Left ventricle myocardium inferior (tissue), 1 donor: ENCODE measurements around the gene ITGA1. TPM values are rescaled to one million over a fixed set of nuclear protein-coding genes. Genes with fewer than 3 reads are reported as not detected.

Source experiments
- DNase-seq: peaks from one replicate; pipeline ENCODE4 v3.0.0-alpha.2; 2020
- H3K27ac ChIP-seq: fragments of 200-600 bp; replicated peaks from 2 replicates; pipeline ENCODE4 v1.8.0; 2021
- H3K27me3 ChIP-seq: fragments of 200-600 bp; 2 replicates; pipeline ENCODE4 v1.8.0; 2021; ENCODE audit warnings: low read depth
- H3K36me3 ChIP-seq: fragments of 200-600 bp; 2 replicates; pipeline ENCODE4 v1.8.0; 2021
- H3K4me1 ChIP-seq: fragments of 200-600 bp; 2 replicates; pipeline ENCODE4 v1.8.0; 2021
- H3K4me3 ChIP-seq: fragments of 200-600 bp; 2 replicates; pipeline ENCODE4 v1.8.0; 2021; ENCODE audit warnings: mild to moderate bottlenecking, moderate library complexity
- H3K9me3 ChIP-seq: fragments of 200-600 bp; replicated peaks from 2 replicates; pipeline ENCODE4 v1.8.0; 2021
- CTCF ChIP-seq: fragments of 200-600 bp; IDR thresholded peaks from 2 replicates; pipeline ENCODE4 v1.8.0; 2021; ENCODE audit warnings: antibody characterized with exemption, mild to moderate bottlenecking, borderline replicate concordance
- intact Hi-C: fragments of 100-400 bp; cut with micrococcal nuclease; formaldehyde crosslinking; loops from one replicate; pipeline ENCODE4 v1.11.0; 2022
- total RNA-seq: library from RNA; stranded (reverse); fragmentation: NEBNext Ultra II Directional; extraction: Animal tissue kit (Norgen Biotek cat#: 25700); gene quantifications from one replicate; pipeline ENCODE4 v1.2.1, GENCODE V29; 2021
- donor health status: DM: no; HTN: yes; CAD: no; lungs with severe emphysema.

Gene ITGA1
- total RNA-seq, 1 donor from 2014 or later: 28.4 TPM

- intact Hi-C loops: no loop called here
- H3K36me3 ChIP-seq: peaks cover 9% of the 10 kb centered on the region
- no peak for TF ChIP-seq CTCF
- DNase-seq: no peak
- peaks cover 23% of the 10 kb centered on the region for H3K4me1 ChIP-seq
- H3K4me3 ChIP-seq: no peak overlapping the region
- no peaks in the 10 kb centered on the region for H3K27me3 ChIP-seq
- no peaks in the 10 kb centered on the region for H3K9me3 ChIP-seq
- H3K27ac ChIP-seq: no peak overlapping the region
These were observed 65.9 kb downstream of the ITGA1 start for GRCh38 chr5:52853650-52854049.

- intact Hi-C loops: no loop called here
- no peak for TF ChIP-seq CTCF
- Histone ChIP-seq H3K27ac (no peak overlapping the region), H3K4me1 (peaks cover 23% of the 10 kb centered on the region), H3K9me3 (no peaks in the 10 kb centered on the region), H3K36me3 (peaks cover 9% of the 10 kb centered on the region), H3K27me3 (no peaks in the 10 kb centered on the region), H3K4me3 (no peak overlapping the region)
- no peak for DNase-seq
These were observed 66.6 kb downstream of the ITGA1 start for GRCh38 chr5:52854301-52854700.

GRCh38 chr5:52854949-52855348, 67.2 kb downstream of the ITGA1 start:
- Histone ChIP-seq H3K4me3 (no peak overlapping the region), H3K9me3 (no peaks in the 10 kb centered on the region), H3K27ac (peak overlapping the region; percentile 1), H3K4me1 (peaks cover 21% of the 10 kb centered on the region), H3K36me3 (peaks cover 9% of the 10 kb centered on the region), H3K27me3 (no peaks in the 10 kb centered on the region)
- TF ChIP-seq CTCF: no peak
- intact Hi-C loops: no loop called here
- no peak for DNase-seq

GRCh38 chr5:52856564-52856963, 68.8 kb downstream of the ITGA1 start:
- Histone ChIP-seq H3K27me3 (no peaks in the 10 kb centered on the region), H3K27ac (no peak overlapping the region), H3K4me3 (no peak overlapping the region), H3K36me3 (peaks cover 10% of the 10 kb centered on the region), H3K4me1 (peaks cover 20% of the 10 kb centered on the region), H3K9me3 (no peaks in the 10 kb centered on the region)
- intact Hi-C loops: no loop called here
- DNase-seq: no peak
- TF ChIP-seq CTCF: no peak

GRCh38 chr5:52859628-52860027, 71.9 kb downstream of the ITGA1 start:
- H3K36me3 ChIP-seq: peaks cover 4% of the 10 kb centered on the region
- peaks cover 27% of the 10 kb centered on the region for H3K4me1 ChIP-seq
- no peaks in the 10 kb centered on the region for H3K9me3 ChIP-seq
- TF ChIP-seq CTCF: no peak
- no peak overlapping the region for H3K27ac ChIP-seq
- intact Hi-C loops: no loop called here
- H3K27me3 ChIP-seq: no peaks in the 10 kb centered on the region
- DNase-seq: no peak
- H3K4me3 ChIP-seq: no peak overlapping the region

GRCh38 chr5:52861368-52861767, 73.7 kb downstream of the ITGA1 start:
- peaks cover 29% of the 10 kb centered on the region for H3K4me1 ChIP-seq
- no peaks in the 10 kb centered on the region for H3K27me3 ChIP-seq
- H3K36me3 ChIP-seq: peaks cover 9% of the 10 kb centered on the region
- intact Hi-C loops: no loop called here
- TF ChIP-seq CTCF: no peak
- DNase-seq: no peak
- no peak overlapping the region for H3K4me3 ChIP-seq
- H3K27ac ChIP-seq: no peak overlapping the region
- H3K9me3 ChIP-seq: no peaks in the 10 kb centered on the region
